GM12878 (cell line): Measurements from ENCODE around the gene SENP6. TPM values are rescaled to one million over a fixed set of nuclear protein-coding genes. Genes with fewer than 3 reads are reported as not detected.

Source experiments
- ATAC-seq: fragments of 200-7000 bp; cut with Tn5 transposase; 3 replicates; pipeline ENCODE4 v1.9.1; 2020; ENCODE audit warnings: mild to moderate bottlenecking, moderate library complexity
- BruUV-seq: library from RNA; stranded (reverse); fragments of 400-500 nt; replicated peaks from 2 replicates; lab custom pipeline; 2021; lab: Mats Ljungman, UMichigan
- CTCF ChIA-PET: fragments of 300-600 bp; sonication (Branson Sonifier 250); formaldehyde crosslinking; extraction: SDS; loops from one replicate; lab custom pipeline; 2021; ENCODE audit warnings: inconsistent platforms; lab: Yijun Ruan, JAX
- POLR2A ChIA-PET: fragments of 350-600 bp; formaldehyde crosslinking; extraction: SDS; loops from one replicate; lab custom pipeline; 2021; ENCODE audit warnings: inconsistent platforms; lab: Charles Lee
- RAD21 ChIA-PET: fragments of 300-600 bp; sonication (Branson Sonifier 250); formaldehyde crosslinking; loops from one replicate; lab custom pipeline; 2023; ENCODE audit warnings: antibody characterized with exemption; ENCODE audit not compliant: unreplicated experiment; lab: Charles Lee
- SMC1A ChIA-PET: fragments of 300-600 bp; sonication (Branson Sonifier 250); formaldehyde crosslinking; loops from one replicate; lab custom pipeline; 2023; ENCODE audit not compliant: unreplicated experiment, uncharacterized antibody; lab: Charles Lee
- DNase-seq: peaks from one replicate; pipeline ENCODE4 v3.0.0-alpha.2; 2011; ENCODE audit warnings: low read depth, low spot score
- FAIRE-seq: peaks from 3 replicates; lab custom pipeline; 2011; peaks lifted over from hg19 to GRCh38; lab: Jason Lieb, UNC
- H2AFZ ChIP-seq: 2 replicates; pipeline ENCODE4 v1.6.0; 2011; ENCODE audit warnings: low read depth, low read length, control low read depth; ENCODE audit not compliant: control insufficient read depth
- H3K27ac ChIP-seq: 2 replicates; pipeline ENCODE4 v1.5.1; 2011; ENCODE audit warnings: control low read depth; ENCODE audit not compliant: control insufficient read depth, insufficient read depth
- H3K27me3 ChIP-seq, 2 experiments: replicated peaks in 1 of 2; 2 replicates each; pipeline versions ENCODE4 v1.6.0 to v1.6.1; 2011; ENCODE audit warnings: low read length in 1 of 2; ENCODE audit not compliant: control insufficient read depth in 2 of 2, insufficient read depth in 2 of 2
- H3K36me3 ChIP-seq, 2 experiments: 2 replicates each; pipeline ENCODE4 v1.5.1; 2011; ENCODE audit warnings: low read length in 1 of 2; ENCODE audit not compliant: control insufficient read depth in 2 of 2, insufficient read depth in 2 of 2
- H3K4me1 ChIP-seq: 2 replicates; pipeline ENCODE4 v1.6.1; 2011; ENCODE audit warnings: mild to moderate bottlenecking, low read length, moderate library complexity, mixed read lengths; ENCODE audit not compliant: control insufficient read depth, insufficient read depth
- H3K4me2 ChIP-seq: 2 replicates; pipeline ENCODE4 v1.6.0; 2011; ENCODE audit warnings: control low read depth; ENCODE audit not compliant: control insufficient read depth, insufficient read depth
- H3K4me3 ChIP-seq: fragments of 200-600 bp; sonication (generic); 2 replicates; pipeline ENCODE4 v1.5.1; 2016
- H3K79me2 ChIP-seq: 2 replicates; pipeline ENCODE4 v1.6.0; 2011; ENCODE audit warnings: low read length; ENCODE audit not compliant: control insufficient read depth, insufficient read depth
- H3K9ac ChIP-seq: 2 replicates; pipeline ENCODE4 v1.8.0; 2011; ENCODE audit warnings: low read length, control low read depth, mixed read lengths; ENCODE audit not compliant: control insufficient read depth, insufficient read depth
- H3K9me3 ChIP-seq: replicated peaks from 3 replicates; pipeline ENCODE4 v1.5.1; 2011; ENCODE audit warnings: mild to moderate bottlenecking, low read length; ENCODE audit not compliant: control insufficient read depth, insufficient read depth
- H4K20me1 ChIP-seq: 2 replicates; pipeline ENCODE4 v1.6.0; 2011; ENCODE audit not compliant: control insufficient read depth, insufficient read depth
- BCL11A ChIP-seq: IDR thresholded peaks from 2 replicates; pipeline ENCODE4 v1.6.1; 2011; ENCODE audit warnings: low read depth, low read length
- BMI1 ChIP-seq: fragments of 450-650 bp; IDR thresholded peaks from 2 replicates; pipeline ENCODE4 v1.6.1; 2016; ENCODE audit warnings: mild to moderate bottlenecking, moderate library complexity, borderline replicate concordance
- EZH2 ChIP-seq: IDR thresholded peaks from 2 replicates; pipeline ENCODE4 v1.6.1; 2012; ENCODE audit warnings: low read depth, mild to moderate bottlenecking, control low read depth, inconsistent platforms, low read length, borderline replicate concordance; ENCODE audit not compliant: control insufficient read depth
- HCFC1 ChIP-seq: fragments of 150-350 bp; IDR thresholded peaks from 2 replicates; pipeline ENCODE4 v1.6.1; 2014; ENCODE audit warnings: low read length
- HDAC6 ChIP-seq: fragments of 200-600 bp; sonication (generic); IDR thresholded peaks from one replicate; pipeline ENCODE4 v1.8.0; 2017; ENCODE audit warnings: antibody characterized with exemption; ENCODE audit not compliant: unreplicated experiment
- RFX5 ChIP-seq: IDR thresholded peaks from 2 replicates; pipeline ENCODE4 v1.6.1; 2011; ENCODE audit warnings: low read depth, low read length, improper control_type of control experiment
- SIX5 ChIP-seq: IDR thresholded peaks from 2 replicates; pipeline ENCODE4 v1.6.1; 2011; ENCODE audit warnings: mild to moderate bottlenecking, low read depth, low read length, moderate library complexity; ENCODE audit not compliant: severe bottlenecking
- SREBF2 ChIP-seq: IDR thresholded peaks from 2 replicates; pipeline ENCODE4 v1.6.1; 2012; ENCODE audit warnings: mild to moderate bottlenecking, low read length
- ZNF384 ChIP-seq: IDR thresholded peaks from 2 replicates; pipeline ENCODE4 v1.6.1; 2012; ENCODE audit warnings: low read depth, mild to moderate bottlenecking, low read length, improper control_type of control experiment, borderline replicate concordance
- WGBS: methylation state at CpG from one replicate; pipeline ENCODE4 v1.1.6; 2016; ENCODE audit warnings: low lambda C conversion rate; ENCODE audit not compliant: insufficient replicate concordance, insufficient coverage; ENCODE audit errors: missing lambda C conversion rate; 5-methylcytosine and 5-hydroxymethylcytosine counted together
- in situ Hi-C: fragments of 300-500 bp; cut with MboI; formaldehyde crosslinking; loops from 9 replicates; pipeline ENCODE4 v1.14.3; 2018; ENCODE audit warnings: mixed read lengths
- intact Hi-C: fragments of 100-400 bp; cut with micrococcal nuclease; formaldehyde crosslinking; loops from one replicate; pipeline ENCODE4 v1.14.2; 2022; ENCODE audit not compliant: unreplicated experiment
- polyA plus RNA-seq, 11 experiments: library from polyadenylated mRNA; depleted of rRNA in 4 of 11; unstranded in 6 of 11; stranded (reverse) in 5 of 11; fragments of >200 nt; fragmentation: Nextera tagmentation in 4 of 11; fragmentation: Illumina TruSeq in 1 of 11; extraction: Ambion mirVana in 4 of 11; extraction: Trizol in 1 of 11; gene quantifications; 1 replicate in 1 of 11; 2 replicates in 10 of 11; pipeline versions ENCODE4 v1.2.1 to v1.2.3, GENCODE V29; 2011 to 2016; ENCODE audit warnings: inconsistent platforms in 2 of 11, missing spikeins in 2 of 11, low read depth in 1 of 11
- total RNA-seq, 4 experiments: library from RNA; depleted of rRNA in 3 of 4; stranded (reverse); fragments of >200 nt in 3 of 4; fragmentation: Illumina TruSeq in 1 of 4; extraction: Trizol in 1 of 4; gene quantifications; 2 replicates each; pipeline versions ENCODE4 v1.2.1 to v1.2.3, GENCODE V29; 2013 to 2021
- TF ChIP-seq, protein P1 (sequence below): IDR thresholded peaks from 2 replicates; pipeline ENCODE4 v1.6.1; 2012; ENCODE audit warnings: improper control_type of control experiment, low read depth, low read length; ENCODE audit not compliant: insufficient replicate concordance
- TF ChIP-seq, protein P2 (sequence below): IDR thresholded peaks from 2 replicates; pipeline ENCODE4 v1.6.1; 2012; ENCODE audit warnings: low read depth, low read length, improper control_type of control experiment

SENP6 gene
- total and polyA plus RNA-seq, 10 of the 15 experiments (the other 5 are each of a cell fraction or from before 2014, with no cell fraction given), result 10.7 to 70.0 (median 42.3) TPM

DNA sequence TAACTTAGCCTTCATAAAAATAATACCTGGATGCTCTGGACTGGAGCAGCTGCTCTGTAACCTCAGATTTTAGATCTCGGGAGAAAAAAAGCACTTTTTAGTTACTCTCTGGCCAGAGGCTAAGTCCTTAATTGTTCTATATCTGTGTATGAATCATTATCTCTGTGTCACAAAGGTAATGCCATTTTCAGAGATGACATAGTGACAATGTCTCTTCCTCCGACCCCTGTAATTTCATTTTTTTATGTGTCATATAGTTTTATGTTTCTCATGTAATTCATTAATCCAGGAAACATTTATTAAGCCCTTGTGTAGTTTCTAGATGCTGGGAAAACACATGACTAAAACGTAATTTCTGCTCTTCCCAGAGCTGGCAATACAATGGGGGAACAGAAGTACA lies 55.6 kb downstream of the SENP6 start:
- POLR2A ChIA-PET, result interaction anchor here (0.6 kb wide), 1 partner anchor 1603 kb away, joined by 3 read pairs; no protein-coding TSS in a partner anchor
- RAD21 ChIA-PET, result no interaction called here
- Histone ChIP-seq H3K4me2 (no peak overlapping the region), H2AFZ (no peak overlapping the region), H3K79me2 (no peaks in the 10 kb centered on the region), H3K27ac (no peak overlapping the region)
- DNase-seq, result no peak
- FAIRE-seq, result no peak
- SMC1A ChIA-PET, result interaction anchor here (1.0 to 3.8 kb wide), 11 partner anchors 10 to 174 kb away, joined by 3 to 19 read pairs (median 3); no protein-coding TSS in a partner anchor
- ATAC-seq, result peak; percentile 37; the same call in 1 of the 3 replicates
- TF ChIP-seq BCL11A (no peak), RFX5 (no peak), ZNF384 (no peak), HDAC6 (no peak), EZH2 (no peak), SIX5 (no peak), SREBF2 (no peak), BMI1 (no peak), HCFC1 (no peak)
- TF ChIP-seq, protein P1, sequence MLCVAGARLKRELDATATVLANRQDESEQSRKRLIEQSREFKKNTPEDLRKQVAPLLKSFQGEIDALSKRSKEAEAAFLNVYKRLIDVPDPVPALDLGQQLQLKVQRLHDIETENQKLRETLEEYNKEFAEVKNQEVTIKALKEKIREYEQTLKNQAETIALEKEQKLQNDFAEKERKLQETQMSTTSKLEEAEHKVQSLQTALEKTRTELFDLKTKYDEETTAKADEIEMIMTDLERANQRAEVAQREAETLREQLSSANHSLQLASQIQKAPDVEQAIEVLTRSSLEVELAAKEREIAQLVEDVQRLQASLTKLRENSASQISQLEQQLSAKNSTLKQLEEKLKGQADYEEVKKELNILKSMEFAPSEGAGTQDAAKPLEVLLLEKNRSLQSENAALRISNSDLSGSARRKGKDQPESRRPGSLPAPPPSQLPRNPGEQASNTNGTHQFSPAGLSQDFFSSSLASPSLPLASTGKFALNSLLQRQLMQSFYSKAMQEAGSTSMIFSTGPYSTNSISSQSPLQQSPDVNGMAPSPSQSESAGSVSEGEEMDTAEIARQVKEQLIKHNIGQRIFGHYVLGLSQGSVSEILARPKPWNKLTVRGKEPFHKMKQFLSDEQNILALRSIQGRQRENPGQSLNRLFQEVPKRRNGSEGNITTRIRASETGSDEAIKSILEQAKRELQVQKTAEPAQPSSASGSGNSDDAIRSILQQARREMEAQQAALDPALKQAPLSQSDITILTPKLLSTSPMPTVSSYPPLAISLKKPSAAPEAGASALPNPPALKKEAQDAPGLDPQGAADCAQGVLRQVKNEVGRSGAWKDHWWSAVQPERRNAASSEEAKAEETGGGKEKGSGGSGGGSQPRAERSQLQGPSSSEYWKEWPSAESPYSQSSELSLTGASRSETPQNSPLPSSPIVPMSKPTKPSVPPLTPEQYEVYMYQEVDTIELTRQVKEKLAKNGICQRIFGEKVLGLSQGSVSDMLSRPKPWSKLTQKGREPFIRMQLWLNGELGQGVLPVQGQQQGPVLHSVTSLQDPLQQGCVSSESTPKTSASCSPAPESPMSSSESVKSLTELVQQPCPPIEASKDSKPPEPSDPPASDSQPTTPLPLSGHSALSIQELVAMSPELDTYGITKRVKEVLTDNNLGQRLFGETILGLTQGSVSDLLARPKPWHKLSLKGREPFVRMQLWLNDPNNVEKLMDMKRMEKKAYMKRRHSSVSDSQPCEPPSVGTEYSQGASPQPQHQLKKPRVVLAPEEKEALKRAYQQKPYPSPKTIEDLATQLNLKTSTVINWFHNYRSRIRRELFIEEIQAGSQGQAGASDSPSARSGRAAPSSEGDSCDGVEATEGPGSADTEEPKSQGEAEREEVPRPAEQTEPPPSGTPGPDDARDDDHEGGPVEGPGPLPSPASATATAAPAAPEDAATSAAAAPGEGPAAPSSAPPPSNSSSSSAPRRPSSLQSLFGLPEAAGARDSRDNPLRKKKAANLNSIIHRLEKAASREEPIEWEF, result no peak
- TF ChIP-seq, protein P2, sequence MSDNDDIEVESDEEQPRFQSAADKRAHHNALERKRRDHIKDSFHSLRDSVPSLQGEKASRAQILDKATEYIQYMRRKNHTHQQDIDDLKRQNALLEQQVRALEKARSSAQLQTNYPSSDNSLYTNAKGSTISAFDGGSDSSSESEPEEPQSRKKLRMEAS, result no peak
- TF ChIP-seq, all 136 proteins: peak for 0
- no peak overlapping the region for H3K4me3 ChIP-seq
- H4K20me1 ChIP-seq, result no peaks in the 10 kb centered on the region
- no TSS peak for BruUV-seq
- CTCF ChIA-PET, result interaction anchor here (0.9 to 1.9 kb wide), 7 partner anchors 9 to 237 kb away, joined by 3 to 5 read pairs (median 3); no protein-coding TSS in a partner anchor
- H3K9me3 ChIP-seq, result no peaks in the 10 kb centered on the region
- 73% methylated on average over 3 of the region's 3 CpGs for WGBS
- intact Hi-C loops (no loop called here), in situ Hi-C loops (no loop called here)
- no peaks in the 10 kb centered on the region for H3K4me1 ChIP-seq
- no peaks in the 10 kb centered on the region for H3K27me3 ChIP-seq
- peaks cover 1 to 16% of the 10 kb centered on the region in 2 experiments; a peak in 3 of 4 replicates for H3K36me3 ChIP-seq
- H3K9ac ChIP-seq, result no peak overlapping the region
